Measurements from ENCODE around the gene OSBPL1A.

Gene OSBPL1A

GRCh38 chr18:24262087-24262486, 135.5 kb downstream of the OSBPL1A start:
- no peak for DNase-seq

- no peak for DNase-seq
These were observed 137.6 kb downstream of the OSBPL1A start for GRCh38 chr18:24259869-24260641.

GRCh38 chr18:24254071-24254470, 143.6 kb downstream of the OSBPL1A start:
- no peak for DNase-seq

- no peak for DNase-seq
These were observed 147.9 kb downstream of the OSBPL1A start for GRCh38 chr18:24249716-24250115.

GRCh38 chr18:24248359-24248758, 149.3 kb downstream of the OSBPL1A start:
- no peak for DNase-seq

GRCh38 chr18:24246143-24246542, 151.5 kb downstream of the OSBPL1A start:
- DNase-seq: no peak

GRCh38 chr18:24244698-24245097, 152.9 kb downstream of the OSBPL1A start:
- no peak for DNase-seq

GRCh38 chr18:24243677-24244076, 153.9 kb downstream of the OSBPL1A start:
- no peak for DNase-seq

- no peak for DNase-seq
These were observed 158.3 kb downstream of the OSBPL1A start for GRCh38 chr18:24239341-24239740.

GRCh38 chr18:24238387-24238786, 159.2 kb downstream of the OSBPL1A start:
- no peak for DNase-seq

GRCh38 chr18:24234850-24235418, 162.7 kb downstream of the OSBPL1A start:
- DNase-seq: no peak

- no peak for DNase-seq
These were observed 163.3 kb downstream of the OSBPL1A start for GRCh38 chr18:24234330-24234729.

- no peak for DNase-seq
These were observed 164.8 kb downstream of the OSBPL1A start for GRCh38 chr18:24232800-24233199.

- DNase-seq: no peak
These were observed 165.6 kb downstream of the OSBPL1A start for GRCh38 chr18:24231773-24232735.

GRCh38 chr18:24230766-24231165, 166.9 kb downstream of the OSBPL1A start:
- DNase-seq: no peak

- DNase-seq: no peak
These were observed 169.0 kb downstream of the OSBPL1A start for GRCh38 chr18:24228667-24229041.

GRCh38 chr18:24227977-24228666, 169.5 kb downstream of the OSBPL1A start:
- no peak for DNase-seq

GRCh38 chr18:24220318-24220688, 177.3 kb downstream of the OSBPL1A start:
- DNase-seq: no peak

GRCh38 chr18:24219561-24220317, 177.9 kb downstream of the OSBPL1A start:
- DNase-seq: no peak

GRCh38 chr18:24214913-24215312, 182.7 kb downstream of the OSBPL1A start:
- no peak for DNase-seq

- no peak for DNase-seq
These were observed 183.5 kb downstream of the OSBPL1A start for GRCh38 chr18:24214144-24214543.

- no peak for DNase-seq
These were observed 184.7 kb downstream of the OSBPL1A start for GRCh38 chr18:24212939-24213338.

Data from activated CD4-positive, alpha-beta T cell treated with anti-CD3 and anti-CD28 coated beads for 1 hour (primary cell).